SH-SY5Y (cell line): Measurements from ENCODE around the gene SUSD3.

Experiments used
- GATA2 ChIP-seq: IDR thresholded peaks from 2 replicates; pipeline ENCODE4 v1.6.1; 2011; ENCODE audit warnings: mild to moderate bottlenecking, low read depth, low read length
- GATA3 ChIP-seq: IDR thresholded peaks from 2 replicates; pipeline ENCODE4 v1.6.1; 2011; ENCODE audit warnings: low read depth, mild to moderate bottlenecking, low read length, moderate library complexity

SUSD3 gene

DNA sequence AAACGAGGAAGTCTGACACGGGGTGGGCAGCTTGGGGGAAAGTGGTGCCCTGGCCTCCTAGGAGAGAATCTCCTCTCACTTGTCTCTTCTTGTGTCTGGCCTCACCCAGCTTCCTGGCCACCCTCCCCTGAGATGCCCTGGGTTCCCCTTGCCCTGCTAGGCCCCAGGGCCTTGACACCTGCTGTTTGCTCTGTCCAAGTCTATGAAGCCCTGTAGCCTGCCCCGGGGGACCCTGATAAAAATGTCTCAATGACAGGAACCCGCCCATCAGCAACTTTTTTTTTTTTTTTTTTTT, 35.0 kb upstream of the SUSD3 start:
- TF ChIP-seq GATA3 (no peak), GATA2 (no peak)

DNA sequence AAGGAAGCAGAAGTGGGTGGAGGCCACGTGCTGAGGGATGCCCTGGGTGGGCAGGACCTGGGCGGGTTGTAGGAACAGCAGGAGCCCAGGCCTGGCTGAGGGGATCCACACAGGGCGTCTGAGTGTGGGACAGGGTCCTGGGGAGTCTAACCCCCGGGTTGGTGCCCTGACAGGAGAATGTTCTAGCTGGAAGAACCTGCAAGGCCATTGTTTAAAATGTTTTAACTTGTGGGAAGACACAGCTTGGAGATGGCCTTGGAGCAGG, 33.9 kb upstream of the SUSD3 start:
- TF ChIP-seq GATA3, result no peak
- TF ChIP-seq GATA2, result no peak

DNA sequence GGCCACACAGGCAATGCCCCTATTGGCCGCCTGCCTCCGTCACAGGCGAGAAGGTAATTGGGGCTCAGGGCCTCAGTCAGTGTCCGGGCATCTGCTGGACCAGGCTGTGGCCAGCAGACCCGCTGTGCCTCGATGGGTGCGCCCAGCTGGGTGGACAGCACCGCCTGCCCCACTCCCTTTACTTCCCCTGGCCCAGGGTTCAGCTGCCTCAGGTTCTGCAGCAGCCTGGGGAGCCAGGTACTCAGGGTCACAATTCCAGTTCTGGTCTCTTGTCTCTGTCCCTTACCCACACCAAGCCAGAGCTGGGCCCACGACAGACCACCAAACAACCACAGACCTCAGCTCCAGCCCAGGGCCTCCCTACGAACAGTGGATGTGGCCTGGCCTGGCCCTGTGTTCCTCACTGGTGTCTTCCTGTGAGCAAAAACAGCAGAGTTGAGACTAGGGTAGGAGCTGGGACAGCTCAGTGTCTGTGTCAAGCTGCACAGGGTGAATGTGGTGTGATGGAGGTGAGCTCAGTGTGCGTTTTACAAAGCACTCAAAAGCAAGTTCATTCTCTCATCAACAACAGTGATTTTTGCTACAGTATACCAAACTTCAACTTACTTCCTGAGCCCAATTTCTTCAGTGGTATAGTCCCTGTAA, 33.4 kb upstream of the SUSD3 start:
- TF ChIP-seq GATA3 (no peak), GATA2 (no peak)

DNA sequence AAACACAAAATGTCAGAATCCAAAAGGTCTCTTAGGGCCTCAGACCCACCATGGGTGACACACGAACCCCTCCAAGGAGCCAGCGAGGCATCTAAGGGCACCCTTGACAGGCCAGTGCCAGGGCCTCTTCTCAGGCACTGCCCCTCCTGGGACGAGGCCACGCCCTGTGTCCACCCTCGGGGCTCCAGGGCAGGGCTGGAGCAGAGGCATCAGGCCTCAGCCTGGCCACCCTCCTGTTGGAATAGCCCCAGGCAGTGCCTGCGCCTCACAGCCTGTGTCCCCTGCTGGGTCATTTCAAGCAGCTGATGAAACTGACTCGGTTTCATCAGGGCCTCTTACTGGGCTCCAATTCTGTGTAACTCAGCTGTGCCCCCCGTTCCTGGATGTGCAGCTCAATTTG, 32.8 kb upstream of the SUSD3 start:
- no peak for TF ChIP-seq GATA3
- TF ChIP-seq GATA2, result no peak

DNA sequence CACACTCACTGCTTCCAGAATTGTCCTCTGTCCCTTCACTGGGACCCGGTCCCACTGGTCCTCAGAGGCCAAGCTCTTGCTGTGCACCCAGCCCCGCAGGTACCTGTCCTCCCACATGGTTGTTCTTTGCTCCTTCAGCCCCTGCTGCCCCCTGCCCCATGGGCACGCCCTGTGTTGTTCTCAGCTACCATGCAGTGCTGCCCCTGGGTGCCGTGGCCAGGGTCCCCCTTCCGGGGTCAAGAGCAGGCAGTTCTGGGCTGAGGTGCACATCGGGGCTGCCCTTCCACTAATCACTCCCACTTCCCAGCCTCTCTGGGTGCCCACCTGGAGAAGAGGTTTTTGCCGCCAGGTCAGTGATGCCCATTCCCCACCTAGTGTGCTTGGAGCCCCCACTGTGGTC, 31.9 kb upstream of the SUSD3 start:
- no peak for TF ChIP-seq GATA3
- TF ChIP-seq GATA2, result no peak

DNA sequence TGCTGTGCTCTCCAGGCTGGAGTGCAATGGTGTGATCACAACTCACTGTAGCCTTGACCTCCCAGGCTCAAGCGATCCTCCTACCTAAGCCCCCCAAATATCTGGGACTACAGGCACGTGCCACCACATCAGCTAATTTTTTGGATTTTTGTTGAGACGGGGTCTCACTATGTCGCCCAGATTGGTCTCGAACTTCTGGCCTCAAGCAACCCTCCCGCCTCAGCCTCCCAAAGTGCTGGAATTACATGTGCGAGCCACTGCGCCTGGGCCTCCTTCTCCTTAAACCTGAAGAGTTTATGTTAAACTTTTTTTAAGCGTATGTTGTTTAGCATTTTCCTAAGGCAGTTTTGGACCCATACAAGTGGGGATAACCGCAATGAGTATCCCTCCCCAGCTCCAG, 30.8 kb upstream of the SUSD3 start:
- TF ChIP-seq GATA3 (no peak), GATA2 (no peak)

DNA sequence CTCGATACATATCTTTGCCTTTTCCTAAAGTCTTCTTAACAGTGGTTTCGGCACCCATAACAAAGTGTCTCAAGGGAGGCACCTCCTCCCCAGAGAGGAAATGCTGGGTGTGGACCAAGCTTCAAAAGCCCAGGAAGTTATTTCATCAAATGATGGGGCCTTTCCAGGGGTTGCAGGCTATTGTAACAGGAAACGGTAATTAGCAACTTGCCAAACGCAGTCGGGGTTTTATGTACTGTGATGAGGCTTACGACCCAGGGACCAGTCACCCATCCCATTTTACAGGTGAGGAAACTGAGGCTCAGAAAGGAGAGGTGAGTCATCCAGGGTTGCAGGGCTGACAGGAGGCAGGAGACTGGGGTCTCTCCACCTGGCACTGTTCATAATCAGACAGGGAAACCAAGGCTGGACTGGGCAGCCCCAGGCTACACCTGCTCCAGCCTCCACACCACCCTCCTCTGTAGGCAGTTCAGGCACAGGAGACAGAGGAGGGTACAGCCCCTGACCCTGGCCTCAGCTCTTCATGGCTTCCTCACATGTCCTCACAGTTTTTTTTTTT, 30.0 kb upstream of the SUSD3 start:
- TF ChIP-seq GATA3, result no peak
- no peak for TF ChIP-seq GATA2

DNA sequence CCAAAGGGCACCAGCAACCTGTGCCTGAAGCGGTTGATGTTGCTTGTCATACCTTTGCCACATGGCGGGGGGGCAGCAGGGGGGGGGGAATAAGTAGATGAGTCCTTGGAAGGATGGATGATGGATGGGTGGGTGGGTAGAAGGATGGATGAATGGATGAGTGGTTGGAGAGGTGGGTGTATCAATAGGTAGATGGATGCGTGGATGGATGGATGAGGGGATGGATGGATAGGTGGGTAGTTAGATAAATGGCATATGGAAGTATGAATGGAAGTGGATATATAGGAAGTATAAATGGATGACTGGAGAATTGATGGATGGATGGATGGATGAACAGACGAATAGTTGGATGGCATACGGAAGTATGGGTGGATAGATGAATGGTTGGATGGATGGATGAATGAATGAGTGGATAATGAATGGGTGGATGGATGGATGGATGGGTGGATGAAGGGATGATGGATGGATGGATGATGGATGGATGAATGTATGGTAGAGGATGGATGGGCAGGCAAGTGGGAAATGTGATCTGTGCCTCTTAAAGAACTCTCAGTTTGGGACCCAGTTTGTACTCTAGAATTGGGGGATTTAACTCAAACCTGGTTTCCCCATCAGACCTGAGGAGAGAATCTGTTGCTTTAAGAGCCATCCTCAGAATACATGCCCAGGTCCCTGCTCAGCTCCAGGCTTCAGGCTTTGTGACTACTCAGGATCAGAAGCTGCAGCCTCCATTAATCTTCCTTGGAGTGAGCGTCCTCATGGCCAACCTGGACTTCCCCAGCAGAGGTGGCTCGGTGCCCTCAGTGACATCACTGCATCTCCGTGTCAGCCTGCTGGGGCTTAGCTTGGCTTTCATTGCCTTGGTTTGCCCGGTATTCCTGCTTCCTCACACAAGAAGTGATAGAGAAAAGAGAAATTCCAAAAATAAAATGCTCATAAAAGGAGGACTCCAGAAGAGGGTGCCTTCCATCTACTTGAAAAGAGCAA, 27.6 kb upstream of the SUSD3 start:
- TF ChIP-seq GATA3 (no peak), GATA2 (no peak)

DNA sequence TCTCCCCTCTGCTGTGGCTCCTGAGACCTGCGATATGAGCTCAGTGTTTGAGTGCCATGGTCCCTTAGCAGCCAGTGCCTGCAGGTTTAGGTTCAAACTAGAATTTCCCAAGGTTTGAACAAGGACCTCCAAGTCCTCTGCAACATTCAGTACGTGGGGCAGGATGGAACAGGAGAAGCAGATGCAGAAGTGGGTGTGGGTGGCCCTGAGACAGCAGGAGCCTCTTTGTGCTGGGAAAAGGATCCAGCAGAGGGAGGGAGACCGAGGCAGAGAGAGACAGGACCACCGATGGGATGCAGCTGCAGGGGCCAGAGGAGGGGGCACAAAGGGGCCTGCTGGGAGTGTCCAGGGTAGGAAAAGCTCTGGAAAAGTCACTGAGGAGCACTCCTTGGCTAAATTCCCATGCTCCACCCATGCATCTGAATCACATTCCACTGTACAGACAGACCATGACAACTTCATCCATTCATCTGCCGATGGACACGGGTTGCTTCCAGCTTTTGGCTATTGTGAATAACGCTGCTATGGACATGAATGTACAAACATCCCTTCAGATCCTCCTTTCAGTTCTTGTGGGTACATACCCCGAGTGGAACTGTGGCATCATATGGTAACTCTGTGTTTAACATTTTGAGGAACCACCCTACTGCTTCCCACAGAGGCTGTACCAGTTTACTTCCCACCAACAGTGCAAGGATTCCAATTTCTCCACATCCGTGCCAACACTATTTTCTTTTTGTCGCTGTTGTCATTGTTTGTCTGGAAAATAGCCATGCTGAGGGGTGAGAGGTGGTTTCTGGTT, 26.7 kb upstream of the SUSD3 start:
- TF ChIP-seq GATA3, result no peak

DNA sequence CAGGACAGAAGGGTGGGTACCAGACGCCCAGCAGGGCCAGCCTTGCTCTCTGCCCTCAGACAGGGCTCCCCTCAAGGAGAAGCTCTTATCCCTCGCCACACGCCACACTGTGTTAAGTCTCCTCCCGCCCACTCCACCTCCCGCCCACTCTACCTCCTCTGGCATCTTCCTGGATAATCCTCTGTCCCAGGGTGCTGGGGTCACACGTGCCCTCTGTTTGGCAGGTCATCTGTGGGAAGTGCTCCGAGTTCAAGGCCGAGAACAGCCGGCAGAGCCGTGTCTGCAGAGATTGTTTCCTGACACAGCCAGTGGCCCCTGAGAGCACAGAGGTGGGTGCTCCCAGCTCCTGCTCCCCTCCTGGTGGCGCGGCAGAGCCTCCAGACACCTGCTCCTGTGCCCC, 26.0 kb upstream of the SUSD3 start:
- TF ChIP-seq GATA3, result no peak
- no peak for TF ChIP-seq GATA2

DNA sequence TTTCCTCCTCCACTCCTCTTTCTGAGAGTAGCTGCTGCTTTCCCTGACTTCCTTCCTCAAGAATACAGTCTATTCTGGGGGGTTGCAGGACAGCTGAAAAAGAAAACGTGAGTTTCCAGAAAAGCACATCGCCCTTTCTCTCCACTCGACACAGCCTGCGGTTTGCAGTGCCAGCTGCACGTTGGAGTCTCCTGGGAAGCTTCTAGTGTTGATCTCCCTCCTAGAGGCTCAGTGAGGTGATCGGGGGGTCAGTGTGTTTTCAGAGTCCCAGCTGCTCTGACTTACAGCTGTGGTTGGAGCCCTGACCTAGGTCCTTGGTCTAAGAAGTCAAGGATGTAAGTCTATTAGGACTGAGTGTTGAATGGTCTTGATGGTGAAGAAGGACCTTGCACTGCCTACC, 25.0 kb upstream of the SUSD3 start:
- no peak for TF ChIP-seq GATA3
- no peak for TF ChIP-seq GATA2

DNA sequence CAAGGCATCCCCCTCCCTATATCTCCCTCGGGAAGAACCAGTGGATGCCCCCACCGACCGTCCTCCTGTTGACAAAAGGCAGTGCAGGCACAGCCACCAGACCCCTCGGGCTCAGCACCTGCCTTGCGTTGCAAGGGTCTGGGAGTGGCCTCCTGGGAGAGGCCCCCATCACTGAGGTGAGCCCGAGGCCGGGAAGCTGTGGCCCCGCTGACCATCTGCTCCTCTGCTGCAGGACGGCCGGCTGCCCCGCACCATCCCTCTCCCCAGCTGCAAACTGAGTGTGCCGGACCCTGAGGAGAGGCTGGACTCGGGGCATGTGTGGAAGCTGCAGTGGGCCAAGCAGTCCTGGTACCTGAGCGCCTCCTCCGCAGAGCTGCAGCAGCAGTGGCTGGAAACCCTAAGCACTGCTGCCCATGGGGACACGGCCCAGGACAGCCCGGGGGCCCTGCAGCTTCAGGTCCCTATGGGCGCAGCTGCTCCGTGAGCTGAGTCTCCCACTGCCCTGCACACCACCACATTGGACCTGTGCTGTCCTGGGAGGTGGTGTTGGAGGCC, 23.3 kb upstream of the SUSD3 start:
- TF ChIP-seq GATA3, result no peak
- TF ChIP-seq GATA2, result no peak

DNA sequence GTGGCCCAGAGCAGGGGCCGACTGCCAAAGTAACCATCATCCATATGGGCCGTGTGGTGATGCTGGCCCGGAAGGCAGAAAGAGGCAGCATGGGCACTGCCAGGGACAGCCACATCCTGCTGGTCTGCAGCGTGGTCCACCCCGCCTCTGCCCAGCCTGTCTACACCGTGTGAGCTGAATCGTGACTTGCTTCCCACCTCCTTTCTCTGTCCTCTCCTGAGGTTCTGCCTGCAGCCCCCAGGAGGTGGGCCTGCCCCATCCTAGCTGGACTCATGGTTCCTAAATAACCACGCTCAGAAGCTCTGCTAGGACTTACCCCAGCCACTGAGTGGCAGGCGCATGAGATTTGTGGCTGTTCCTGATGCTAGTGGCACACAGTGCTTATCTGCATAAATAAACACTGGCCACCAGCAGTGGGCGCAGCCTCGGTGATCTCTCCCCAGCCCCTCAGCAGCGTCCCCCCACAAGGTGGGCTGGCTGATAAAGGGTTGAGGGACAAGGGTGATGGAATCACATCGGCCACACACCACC, 22.6 kb upstream of the SUSD3 start:
- no peak for TF ChIP-seq GATA2
- no peak for TF ChIP-seq GATA3

DNA sequence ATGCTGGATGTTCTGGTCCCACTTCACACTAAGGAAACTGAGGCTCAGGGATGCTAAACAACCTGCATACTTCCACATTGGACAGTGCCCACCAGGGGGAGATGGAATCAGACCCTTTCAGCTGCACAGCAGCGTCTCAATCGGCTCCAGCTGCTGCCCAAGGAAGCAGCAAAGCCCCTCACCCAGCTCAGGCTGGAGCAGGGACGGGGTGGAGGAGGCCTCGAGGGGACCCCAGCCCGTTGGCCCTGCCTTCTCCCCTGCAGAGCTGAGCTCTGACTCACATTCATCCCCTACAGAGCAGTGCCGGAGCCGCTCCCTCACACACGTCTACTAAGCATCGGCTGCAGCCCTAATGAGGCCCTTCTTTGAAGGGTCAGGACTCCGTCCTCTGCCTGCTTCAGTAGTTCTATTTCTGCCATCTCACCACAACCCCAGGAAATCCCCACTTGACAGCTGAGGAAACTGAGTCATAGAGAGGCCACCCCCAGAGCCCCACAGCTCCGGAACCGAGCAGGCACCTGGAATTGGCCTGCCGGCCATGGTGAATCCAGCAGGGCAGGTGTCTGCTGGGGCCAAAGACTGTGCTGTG, 21.5 kb upstream of the SUSD3 start:
- TF ChIP-seq GATA3 (no peak), GATA2 (no peak)
